Esophagus squamous epithelium (tissue), 4 donors: Measurements from ENCODE around the gene KIF13A.

ENCODE experiments used
- POLR2A ChIP-seq, 4 donors: fragments of 450-650 bp; IDR thresholded peaks; one replicate each; pipeline ENCODE4 v1.6.1; 2017; ENCODE audit warnings: antibody characterized with exemption in 4 of 4, mild to moderate bottlenecking in 4 of 4, moderate library complexity in 3 of 4
- TF ChIP-seq, protein P1 (sequence below), 6 experiments: fragments of 450-650 bp in 4 of 6; fragments of 200-600 bp in 2 of 6; sonication (generic) in 2 of 6; IDR thresholded peaks; one replicate each; pipeline ENCODE4 v1.5.1; 2016 to 2019; ENCODE audit warnings: antibody characterized with exemption in 6 of 6, mild to moderate bottlenecking in 4 of 6, moderate library complexity in 4 of 6

DNA sequence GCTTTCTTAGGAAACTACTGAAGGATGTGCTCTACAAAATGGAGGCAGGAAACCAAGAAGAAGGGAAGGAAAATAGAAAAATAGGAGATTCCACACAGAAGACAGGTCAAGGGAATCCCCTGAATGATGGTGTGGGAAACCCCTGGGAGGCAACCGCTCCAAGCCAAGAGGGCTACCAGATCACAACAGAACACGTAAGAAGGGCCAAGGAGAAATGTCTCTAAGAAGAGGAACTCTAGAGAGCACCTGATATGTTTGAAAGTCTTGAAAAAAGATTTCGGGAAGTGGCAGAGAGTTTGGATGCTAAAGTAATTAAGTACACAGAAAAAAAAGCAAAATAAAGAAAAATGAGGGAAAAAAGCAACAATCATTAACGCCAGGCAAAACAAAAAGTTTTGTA is 7.1 kb downstream of the KIF13A start:
- TF ChIP-seq POLR2A (IDR thresholded peaks at IDR 0.05) = no peak
- TF ChIP-seq, protein P1, sequence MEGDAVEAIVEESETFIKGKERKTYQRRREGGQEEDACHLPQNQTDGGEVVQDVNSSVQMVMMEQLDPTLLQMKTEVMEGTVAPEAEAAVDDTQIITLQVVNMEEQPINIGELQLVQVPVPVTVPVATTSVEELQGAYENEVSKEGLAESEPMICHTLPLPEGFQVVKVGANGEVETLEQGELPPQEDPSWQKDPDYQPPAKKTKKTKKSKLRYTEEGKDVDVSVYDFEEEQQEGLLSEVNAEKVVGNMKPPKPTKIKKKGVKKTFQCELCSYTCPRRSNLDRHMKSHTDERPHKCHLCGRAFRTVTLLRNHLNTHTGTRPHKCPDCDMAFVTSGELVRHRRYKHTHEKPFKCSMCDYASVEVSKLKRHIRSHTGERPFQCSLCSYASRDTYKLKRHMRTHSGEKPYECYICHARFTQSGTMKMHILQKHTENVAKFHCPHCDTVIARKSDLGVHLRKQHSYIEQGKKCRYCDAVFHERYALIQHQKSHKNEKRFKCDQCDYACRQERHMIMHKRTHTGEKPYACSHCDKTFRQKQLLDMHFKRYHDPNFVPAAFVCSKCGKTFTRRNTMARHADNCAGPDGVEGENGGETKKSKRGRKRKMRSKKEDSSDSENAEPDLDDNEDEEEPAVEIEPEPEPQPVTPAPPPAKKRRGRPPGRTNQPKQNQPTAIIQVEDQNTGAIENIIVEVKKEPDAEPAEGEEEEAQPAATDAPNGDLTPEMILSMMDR (IDR thresholded peaks at IDR 0.05) = no peak
